IPS DF 6.9 (cell line): Measurements from ENCODE around the gene SLIT3.

Experiments used
- DNase-seq: peaks from one replicate; pipeline ENCODE4 v3.0.0-alpha.2; 2013; ENCODE audit warnings: low read depth, low spot score
- H3K27ac ChIP-seq: one replicate; pipeline ENCODE4 v1.5.1; 2013; ENCODE audit warnings: low read length, control low read depth
- H3K27me3 ChIP-seq: 2 replicates; pipeline ENCODE4 v1.6.1; 2013; ENCODE audit warnings: mild to moderate bottlenecking, low read length; ENCODE audit not compliant: control insufficient read depth, insufficient read depth
- H3K36me3 ChIP-seq: 2 replicates; pipeline ENCODE4 v1.6.1; 2013; ENCODE audit warnings: low read length; ENCODE audit not compliant: control insufficient read depth, insufficient read depth
- H3K4me1 ChIP-seq: 2 replicates; pipeline ENCODE4 v1.6.1; 2013; ENCODE audit warnings: low read length; ENCODE audit not compliant: control insufficient read depth, insufficient read depth
- H3K4me3 ChIP-seq: 2 replicates; pipeline ENCODE4 v1.5.1; 2013; ENCODE audit warnings: mild to moderate bottlenecking, low read length
- H3K9me3 ChIP-seq: 2 replicates; pipeline ENCODE4 v1.6.1; 2013; ENCODE audit warnings: low read length, inconsistent platforms; ENCODE audit not compliant: control insufficient read depth, insufficient read depth
- WGBS: extraction: QIAGEN DNeasy Blood & Tissue Kit; methylation state at CpG from one replicate; pipeline ENCODE4 v1.1.7; 2013; ENCODE audit warnings: mixed read lengths, missing lambda C conversion rate; ENCODE audit not compliant: insufficient read length, insufficient coverage; 5-methylcytosine and 5-hydroxymethylcytosine counted together

SLIT3 gene

GRCh38 chr5:169089343-169089742 lies 211.6 kb downstream of the SLIT3 start:
- no peak overlapping the region for H3K4me3 ChIP-seq
- H3K27me3 ChIP-seq: no peaks in the 10 kb centered on the region
- no peak for DNase-seq
- H3K9me3 ChIP-seq: no peaks in the 10 kb centered on the region
- no peaks in the 10 kb centered on the region for H3K36me3 ChIP-seq
- H3K4me1 ChIP-seq: peaks cover 10% of the 10 kb centered on the region
- no peak overlapping the region for H3K27ac ChIP-seq
- WGBS: no CpG with 5 or more reads among the region's 3 CpGs

GRCh38 chr5:169088028-169088725 lies 212.8 kb downstream of the SLIT3 start:
- Histone ChIP-seq H3K4me1 (peaks cover 11% of the 10 kb centered on the region), H3K4me3 (no peak overlapping the region)
- no CpG with 5 or more reads among the region's 11 CpGs for WGBS

GRCh38 chr5:169085636-169086035 lies 215.3 kb downstream of the SLIT3 start:
- Histone ChIP-seq H3K36me3 (no peaks in the 10 kb centered on the region), H3K27me3 (no peaks in the 10 kb centered on the region), H3K4me1 (peaks cover 13% of the 10 kb centered on the region), H3K4me3 (no peak overlapping the region), H3K9me3 (no peaks in the 10 kb centered on the region), H3K27ac (no peak overlapping the region)
- DNase-seq: no peak
- WGBS: no CpG with 5 or more reads among the region's 8 CpGs

More at GRCh38 chr5:169088028-169088725, 212.8 kb downstream of the SLIT3 start:
- no peaks in the 10 kb centered on the region for H3K27me3 ChIP-seq
- no peaks in the 10 kb centered on the region for H3K9me3 ChIP-seq
- no peaks in the 10 kb centered on the region for H3K36me3 ChIP-seq
- DNase-seq: no peak
- H3K27ac ChIP-seq: no peak overlapping the region

- Histone ChIP-seq H3K9me3 (no peaks in the 10 kb centered on the region), H3K4me1 (peaks cover 15% of the 10 kb centered on the region), H3K4me3 (no peak overlapping the region), H3K27ac (no peak overlapping the region), H3K27me3 (no peaks in the 10 kb centered on the region), H3K36me3 (no peaks in the 10 kb centered on the region)
- no peak for DNase-seq
- no CpG with 5 or more reads among the region's 4 CpGs for WGBS
These were observed 215.7 kb downstream of the SLIT3 start for GRCh38 chr5:169085212-169085611.

GRCh38 chr5:169084775-169085174 lies 216.2 kb downstream of the SLIT3 start:
- H3K9me3 ChIP-seq: no peaks in the 10 kb centered on the region
- H3K36me3 ChIP-seq: no peaks in the 10 kb centered on the region
- peaks cover 15% of the 10 kb centered on the region for H3K4me1 ChIP-seq
- no CpG with 5 or more reads among the region's 4 CpGs for WGBS
- H3K27me3 ChIP-seq: no peaks in the 10 kb centered on the region
- no peak overlapping the region for H3K4me3 ChIP-seq
- H3K27ac ChIP-seq: no peak overlapping the region
- no peak for DNase-seq

GRCh38 chr5:169083394-169084018 lies 217.4 kb downstream of the SLIT3 start:
- no CpG with 5 or more reads among the region's 8 CpGs for WGBS
- Histone ChIP-seq H3K4me3 (no peak overlapping the region), H3K27ac (no peak overlapping the region), H3K4me1 (peaks cover 15% of the 10 kb centered on the region), H3K36me3 (no peaks in the 10 kb centered on the region), H3K27me3 (no peaks in the 10 kb centered on the region), H3K9me3 (no peaks in the 10 kb centered on the region)
- DNase-seq: no peak

- H3K27ac ChIP-seq: no peak overlapping the region
- WGBS: no CpG with 5 or more reads among the region's 9 CpGs
- H3K4me1 ChIP-seq: peaks cover 11% of the 10 kb centered on the region
- no peak overlapping the region for H3K4me3 ChIP-seq
- no peaks in the 10 kb centered on the region for H3K27me3 ChIP-seq
- H3K36me3 ChIP-seq: no peaks in the 10 kb centered on the region
- no peaks in the 10 kb centered on the region for H3K9me3 ChIP-seq
- DNase-seq: no peak
These were observed 219.8 kb downstream of the SLIT3 start for GRCh38 chr5:169081000-169081724.

GRCh38 chr5:169080448-169080911 lies 220.5 kb downstream of the SLIT3 start:
- WGBS: no CpG with 5 or more reads among the region's 6 CpGs

GRCh38 chr5:169079697-169080096 lies 221.2 kb downstream of the SLIT3 start:
- Histone ChIP-seq H3K27ac (no peak overlapping the region), H3K4me3 (no peak overlapping the region), H3K4me1 (peaks cover 5% of the 10 kb centered on the region), H3K36me3 (no peaks in the 10 kb centered on the region), H3K27me3 (no peaks in the 10 kb centered on the region), H3K9me3 (no peaks in the 10 kb centered on the region)
- WGBS: no CpG with 5 or more reads among the region's 2 CpGs
- no peak for DNase-seq

More at GRCh38 chr5:169080448-169080911, 220.5 kb downstream of the SLIT3 start:
- Histone ChIP-seq H3K4me1 (peaks cover 9% of the 10 kb centered on the region), H3K4me3 (no peak overlapping the region), H3K27me3 (no peaks in the 10 kb centered on the region), H3K9me3 (no peaks in the 10 kb centered on the region), H3K36me3 (no peaks in the 10 kb centered on the region), H3K27ac (no peak overlapping the region)
- DNase-seq: no peak

GRCh38 chr5:169074839-169075238 lies 226.1 kb downstream of the SLIT3 start:
- Histone ChIP-seq H3K4me3 (no peak overlapping the region), H3K4me1 (no peaks in the 10 kb centered on the region), H3K36me3 (no peaks in the 10 kb centered on the region), H3K27me3 (no peaks in the 10 kb centered on the region), H3K9me3 (no peaks in the 10 kb centered on the region), H3K27ac (no peak overlapping the region)
- WGBS: no CpG with 5 or more reads among the region's 3 CpGs
- no peak for DNase-seq
